HG03175 (cell line): ENCODE results near the gene DLX6.
"Not testable (repeated sequence)": the region's sequence is repeated elsewhere in the genome, so short reads cannot be mapped to it uniquely, and the experiment has no call there.

Source experiments
- ATAC-seq: cut with Tn5 transposase; IDR thresholded peaks from one replicate; pipeline ENCODE4 v1.9.1; 2021; ENCODE audit warnings: mild to moderate bottlenecking, moderate library complexity; ENCODE audit not compliant: unreplicated experiment

Gene DLX6

GRCh38 chr7:97021747-97022490, 16.6 kb downstream of the DLX6 start:
- no peak for ATAC-seq

DNA sequence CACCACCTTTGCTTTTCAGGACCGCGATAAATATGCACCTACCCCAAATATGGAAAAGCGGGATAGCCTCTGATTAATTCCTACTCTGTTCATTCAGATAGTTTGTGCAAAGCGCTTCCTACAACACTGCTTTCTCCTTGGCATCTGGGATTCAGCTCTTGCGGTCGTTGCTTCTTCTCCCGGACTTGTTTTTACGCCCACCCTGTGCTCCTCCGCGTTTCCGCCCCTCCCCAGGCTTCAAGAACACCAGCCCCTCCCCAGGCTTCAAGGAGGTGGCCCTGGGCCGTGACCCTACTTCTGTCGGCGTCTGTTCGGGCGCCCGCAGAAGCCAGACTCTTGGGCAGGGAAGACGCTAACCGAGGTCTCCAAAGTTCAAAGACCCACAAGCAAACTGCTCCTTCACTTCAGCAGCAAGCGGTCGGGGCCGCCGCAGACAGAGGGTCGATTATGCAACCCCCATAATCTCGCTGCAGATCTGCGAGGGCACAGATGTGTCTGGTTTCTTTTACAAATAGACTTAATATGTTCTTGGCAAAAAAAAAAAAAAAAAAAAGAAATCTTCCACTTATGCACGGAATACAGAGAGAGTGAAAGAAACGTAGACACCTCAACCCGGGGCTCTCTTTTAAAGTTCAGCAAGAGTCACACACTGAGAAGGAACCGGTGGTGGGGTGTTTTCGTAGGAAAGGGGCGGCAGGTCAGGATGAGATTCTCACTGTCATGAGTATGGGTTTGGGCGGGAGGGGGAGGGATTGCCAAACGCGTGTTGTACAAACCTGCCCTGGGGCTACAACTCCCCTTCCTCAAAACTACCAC, 17.3 kb downstream of the DLX6 start:
- no peak for ATAC-seq

GRCh38 chr7:97024209-97025129, 19.1 kb downstream of the DLX6 start, which contains the start of gene DLX5:
Gene DLX5, minus strand, starts transcription at chr7:97024831. Its CDS starts 208 bp downstream, at chr7:97024623.
- no peak for ATAC-seq

DNA sequence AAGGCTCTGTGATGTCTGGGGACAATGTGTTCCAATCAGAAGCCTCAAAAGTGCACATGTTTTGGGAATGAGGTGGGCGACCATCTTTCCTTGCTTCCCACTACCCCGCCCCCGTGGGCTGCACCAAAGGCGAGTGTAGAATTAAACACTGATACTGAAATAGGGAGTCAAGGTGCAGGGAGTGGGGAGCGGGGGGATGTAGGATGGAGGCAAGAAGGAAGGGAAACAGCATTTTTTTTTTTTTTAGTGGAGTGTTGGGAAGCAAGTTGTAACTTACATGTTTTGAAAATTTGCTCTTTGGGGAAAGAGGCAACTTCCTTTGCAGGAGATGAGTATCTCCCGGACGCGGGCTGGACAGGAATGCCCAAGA, 19.8 kb downstream of the DLX6 start:
- ATAC-seq, result no peak

- no peak for ATAC-seq
Measured at GRCh38 chr7:97025983-97026714, 20.8 kb downstream of the DLX6 start.

DNA sequence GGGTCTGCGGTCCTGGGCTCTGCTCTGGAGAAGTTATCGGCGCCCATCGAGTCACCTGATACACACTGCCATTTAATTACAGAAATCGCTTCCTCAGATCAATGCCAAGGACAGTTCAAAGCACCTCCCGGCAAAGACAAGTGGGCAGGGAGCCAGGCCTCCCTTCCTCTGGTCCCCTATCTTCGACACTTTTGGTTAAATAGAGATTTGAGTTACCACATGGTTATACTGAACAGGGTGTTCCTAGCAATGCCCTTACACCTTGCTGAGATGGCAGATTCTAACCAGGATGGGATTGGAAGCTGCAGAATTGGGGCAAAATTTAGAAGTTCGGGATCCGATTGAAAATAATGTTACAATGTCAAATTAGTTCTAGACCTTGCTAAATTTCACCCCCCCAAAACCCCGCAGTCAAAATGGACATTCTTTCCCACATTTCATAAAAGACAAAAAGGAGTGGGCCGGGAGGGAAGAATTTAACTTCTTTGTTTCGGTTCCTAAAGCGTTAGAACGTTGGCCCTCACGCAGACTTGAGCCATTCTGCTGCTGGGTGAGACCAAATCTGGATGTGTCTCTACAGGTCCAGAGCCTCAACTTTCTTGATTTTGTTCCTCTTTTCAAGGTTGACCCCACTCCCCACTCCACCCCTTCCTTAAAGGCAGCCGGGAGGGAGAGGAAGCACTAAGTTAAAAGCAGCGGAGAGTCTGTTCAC, 21.5 kb downstream of the DLX6 start:
- peak; percentile 19 for ATAC-seq

DNA sequence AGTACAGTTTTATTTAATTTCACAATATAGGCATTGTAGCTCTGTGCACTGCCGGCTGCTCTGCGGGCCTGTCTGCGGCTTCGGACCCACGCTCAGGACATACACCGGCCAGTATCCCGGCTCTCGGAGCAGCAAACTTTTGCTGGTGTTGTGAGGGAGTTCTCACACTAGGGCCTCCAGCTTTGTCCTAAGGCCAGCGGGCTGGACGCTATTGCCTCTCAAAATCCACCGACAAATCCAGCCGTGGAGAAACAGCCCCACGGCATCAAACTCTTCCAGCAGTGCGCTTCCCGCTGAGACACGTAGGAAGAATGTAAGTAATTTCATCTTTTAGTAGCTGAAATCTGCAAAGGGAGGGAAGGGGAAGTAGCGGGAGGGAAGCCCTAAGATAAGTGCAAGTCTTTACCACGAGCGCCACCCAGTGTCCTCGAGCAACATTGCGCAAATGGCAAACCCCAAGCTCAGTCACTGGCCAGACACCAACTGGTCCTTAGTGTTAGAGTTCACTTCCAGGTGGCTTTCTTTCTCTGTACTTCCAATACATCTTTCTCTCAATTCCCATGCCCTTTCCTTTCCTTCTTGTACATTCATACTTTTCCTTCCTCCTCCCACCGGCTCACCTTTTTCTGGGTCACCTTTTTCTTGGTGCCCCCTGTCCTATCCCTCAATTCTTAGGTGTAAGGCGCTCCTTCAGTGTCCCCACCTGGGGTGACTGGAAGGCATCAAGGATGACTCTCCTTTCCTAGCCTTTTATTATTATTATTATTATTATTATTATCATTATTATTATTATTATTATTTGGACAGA, 22.3 kb downstream of the DLX6 start:
- peak; percentile 87 for ATAC-seq

DNA sequence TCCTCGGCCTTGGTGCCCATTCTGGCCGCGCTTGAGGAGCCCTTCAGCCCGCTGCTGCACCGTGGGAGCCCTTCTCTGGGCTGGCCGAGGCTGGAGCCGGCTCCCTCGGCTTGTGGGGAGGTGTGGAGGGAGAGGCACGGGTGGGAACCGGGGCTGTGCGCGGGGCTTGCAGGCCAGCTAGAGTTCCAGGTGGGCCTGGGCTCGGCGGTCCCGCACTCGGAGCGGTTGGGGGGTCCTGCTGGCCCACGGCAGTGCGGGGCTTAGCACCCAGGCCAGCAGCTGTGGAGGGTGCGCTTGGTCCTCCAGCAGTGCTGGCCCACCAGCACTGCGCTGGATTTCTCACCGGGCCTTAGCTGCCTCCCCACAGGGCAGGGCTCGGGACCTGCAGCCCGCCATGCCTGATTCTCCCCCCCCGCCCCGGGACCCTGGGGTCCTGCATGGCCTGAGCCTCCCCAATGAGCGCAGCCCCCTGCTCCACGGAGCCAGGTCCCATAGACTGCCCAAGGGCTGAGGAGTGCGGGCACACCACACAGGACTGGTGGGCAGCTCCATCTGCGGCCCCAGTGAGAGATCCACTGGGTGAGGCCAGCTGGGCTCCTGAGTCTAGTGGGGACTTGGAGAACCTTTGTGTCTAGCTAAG, 29.0 kb downstream of the DLX6 start:
- not testable (repeated sequence) for ATAC-seq

GRCh38 chr7:97039374-97040065, 34.2 kb downstream of the DLX6 start:
- ATAC-seq, result no peak

DNA sequence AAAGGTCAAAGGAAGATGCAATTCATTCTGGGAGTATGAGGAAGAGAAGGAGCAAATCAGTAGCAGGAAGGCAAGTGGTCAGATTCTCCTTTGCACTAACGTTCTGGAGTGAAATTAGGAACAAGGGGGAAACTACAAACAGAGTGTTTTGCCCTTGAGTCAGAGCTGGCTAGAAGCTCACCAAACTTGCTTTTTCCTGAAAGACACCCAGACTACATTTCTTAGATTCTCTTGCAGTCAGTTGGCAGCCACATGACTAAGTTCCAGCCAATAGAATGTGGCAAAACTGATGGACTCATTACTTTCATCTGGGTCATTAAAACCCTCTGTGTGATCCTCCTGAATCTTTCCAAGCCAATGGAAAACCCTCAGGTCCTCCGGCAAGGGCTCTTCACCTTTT, 37.9 kb downstream of the DLX6 start:
- no peak for ATAC-seq
